NCI-H1694 (cell line): ENCODE data around the gene PSMD2.
A peak's percentile ranks its signal among the peaks of the same experiment; 100 is the strongest.

Experiments used
- DNase-seq: peaks from one replicate; lab custom pipeline; 2025; lab: John Stamatoyannopoulos, UW

PSMD2 gene

GRCh38 chr3:184282941-184283340 lies 16.1 kb upstream of the PSMD2 start:
- DNase-seq, result no peak

GRCh38 chr3:184283681-184284080 lies 15.4 kb upstream of the PSMD2 start:
- DNase-seq, result no peak

- peak; percentile 90 for DNase-seq
These were observed 14.3 kb upstream of the PSMD2 start for GRCh38 chr3:184284696-184285095.

GRCh38 chr3:184289426-184289938 lies 9.6 kb upstream of the PSMD2 start:
- peak; percentile 84 for DNase-seq

- DNase-seq, result no peak
These were observed 8.7 kb upstream of the PSMD2 start for GRCh38 chr3:184290331-184290730.

GRCh38 chr3:184291044-184291737 lies 7.8 kb upstream of the PSMD2 start:
- DNase-seq, result no peak

GRCh38 chr3:184291738-184292445 lies 7.1 kb upstream of the PSMD2 start:
- no peak for DNase-seq

- no peak for DNase-seq
These were observed 3.3 kb upstream of the PSMD2 start for GRCh38 chr3:184295771-184296170.

- DNase-seq, result no peak
These were observed 2.4 kb upstream of the PSMD2 start for GRCh38 chr3:184296616-184297015.

GRCh38 chr3:184299488-184300377 lies 692 bp downstream of the PSMD2 start:
- DNase-seq, result no peak

- no peak for DNase-seq
These were observed 1.3 kb downstream of the PSMD2 start for GRCh38 chr3:184300378-184300720.

- peak; percentile 15 for DNase-seq
These were observed 6.5 kb downstream of the PSMD2 start for GRCh38 chr3:184305577-184305976.

- DNase-seq, result no peak
These were observed 7.4 kb downstream of the PSMD2 start for GRCh38 chr3:184306341-184306972.

GRCh38 chr3:184307915-184308314 lies 8.9 kb downstream of the PSMD2 start:
- no peak for DNase-seq

- no peak for DNase-seq
These were observed 9.7 kb downstream of the PSMD2 start for GRCh38 chr3:184308744-184309143.

- no peak for DNase-seq
These were observed 12.6 kb downstream of the PSMD2 start for GRCh38 chr3:184311633-184312032.

GRCh38 chr3:184314363-184314699 lies 15.3 kb downstream of the PSMD2 start, which contains the start of gene EIF4G1:
Gene EIF4G1 (plus strand): TSS chr3:184314606. CDS start chr3:184315797, 1,191 bp downstream.
- peak; percentile 77 for DNase-seq

- peak; percentile 8 for DNase-seq
These were observed 15.9 kb downstream of the PSMD2 start for GRCh38 chr3:184314700-184315542.

- no peak for DNase-seq
These were observed 16.5 kb downstream of the PSMD2 start for GRCh38 chr3:184315543-184315867.

GRCh38 chr3:184315871-184316661 lies 17.0 kb downstream of the PSMD2 start:
- DNase-seq, result no peak
